ENCODE results near the gene UBE2L5. TPM values are rescaled to one million over a fixed set of nuclear protein-coding genes. Genes with fewer than 3 reads are reported as not detected.
A peak's percentile ranks its signal among the peaks of the same experiment; 100 is the strongest.
"Not testable (repeated sequence)": the region's sequence is repeated elsewhere in the genome, so short reads cannot be mapped to it uniquely, and the experiment has no call there.

Gene UBE2L5
- total RNA-seq, 2 experiments from 2014 or later, result not detected

DNA sequence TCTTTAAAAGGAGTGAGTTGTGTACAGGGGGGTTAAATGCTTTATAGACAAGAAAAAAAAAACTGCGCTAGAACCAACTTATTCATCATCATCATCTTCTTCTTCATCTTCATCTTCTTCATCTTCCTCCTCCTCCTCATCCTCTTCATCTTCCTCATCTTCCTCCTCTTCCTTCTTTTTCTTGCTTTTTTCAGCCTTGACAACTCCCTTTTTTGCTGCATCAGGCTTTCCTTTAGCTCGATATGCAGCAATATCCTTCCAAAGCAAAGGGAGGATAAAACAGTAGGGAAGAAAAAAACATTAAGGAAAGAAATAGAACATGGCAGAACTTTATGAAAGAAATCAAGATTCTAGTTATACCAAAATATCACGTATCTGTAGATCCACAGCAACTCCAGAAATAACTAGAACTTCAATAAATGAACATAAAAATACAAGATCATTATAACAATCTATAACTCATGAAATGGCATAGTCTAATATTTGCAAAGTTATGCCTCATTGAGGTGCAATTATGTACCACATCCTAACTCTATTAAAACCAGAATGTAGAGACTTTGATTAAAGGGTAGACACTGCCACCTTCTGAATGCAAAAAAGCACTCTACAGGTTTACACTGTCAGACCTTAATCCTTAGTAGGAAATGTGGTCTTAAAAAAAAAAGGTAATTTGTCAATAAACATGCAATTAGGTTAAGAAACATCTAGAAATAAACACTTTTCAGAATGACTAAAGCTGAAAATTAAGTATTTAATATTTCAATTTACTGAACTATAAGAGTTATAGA lies 39.2 kb downstream of the UBE2L5 start:
- intact Hi-C loops (cut with micrococcal nuclease), result loop anchor here (10.0 kb wide), 3 partner anchors 87 to 327 kb away; no protein-coding TSS in a partner anchor
- not testable (repeated sequence) for DNase-seq, ATAC-seq, H3K27me3 Mint-ChIP-seq, H3K9me3 Mint-ChIP-seq
- Mint-ChIP-seq H3K27ac (peak overlapping the region; percentile 73), H3K4me1 (ENCODE audit: low read depth) (peaks cover 38% of the 10 kb centered on the region), H3K4me3 (peak overlapping the region; percentile 32), H3K36me3 (ENCODE audit: low read depth) (peaks cover 48% of the 10 kb centered on the region)
- POLR2A ChIA-PET, result interaction anchor here (0.6 to 1.8 kb wide), 5 partner anchors 14 to 341 kb away, joined by 3 to 4 read pairs (median 4); no protein-coding TSS in a partner anchor
- CTCF ChIA-PET, result interaction anchor here (0.6 to 1.8 kb wide), 5 partner anchors 30 to 739 kb away, joined by 3 to 8 read pairs (median 5); partner anchors contain the start of gene B3GLCT
- TF ChIP-seq CTCF (IDR thresholded peaks at IDR 0.05), result peak; percentile 36

- intact Hi-C loops (cut with micrococcal nuclease), result loop anchor here (10.0 kb wide), 3 partner anchors 89 to 329 kb away; no protein-coding TSS in a partner anchor
Measured at GRCh38 chr13:30463787-30464495, 41.6 kb downstream of the UBE2L5 start.

DNA sequence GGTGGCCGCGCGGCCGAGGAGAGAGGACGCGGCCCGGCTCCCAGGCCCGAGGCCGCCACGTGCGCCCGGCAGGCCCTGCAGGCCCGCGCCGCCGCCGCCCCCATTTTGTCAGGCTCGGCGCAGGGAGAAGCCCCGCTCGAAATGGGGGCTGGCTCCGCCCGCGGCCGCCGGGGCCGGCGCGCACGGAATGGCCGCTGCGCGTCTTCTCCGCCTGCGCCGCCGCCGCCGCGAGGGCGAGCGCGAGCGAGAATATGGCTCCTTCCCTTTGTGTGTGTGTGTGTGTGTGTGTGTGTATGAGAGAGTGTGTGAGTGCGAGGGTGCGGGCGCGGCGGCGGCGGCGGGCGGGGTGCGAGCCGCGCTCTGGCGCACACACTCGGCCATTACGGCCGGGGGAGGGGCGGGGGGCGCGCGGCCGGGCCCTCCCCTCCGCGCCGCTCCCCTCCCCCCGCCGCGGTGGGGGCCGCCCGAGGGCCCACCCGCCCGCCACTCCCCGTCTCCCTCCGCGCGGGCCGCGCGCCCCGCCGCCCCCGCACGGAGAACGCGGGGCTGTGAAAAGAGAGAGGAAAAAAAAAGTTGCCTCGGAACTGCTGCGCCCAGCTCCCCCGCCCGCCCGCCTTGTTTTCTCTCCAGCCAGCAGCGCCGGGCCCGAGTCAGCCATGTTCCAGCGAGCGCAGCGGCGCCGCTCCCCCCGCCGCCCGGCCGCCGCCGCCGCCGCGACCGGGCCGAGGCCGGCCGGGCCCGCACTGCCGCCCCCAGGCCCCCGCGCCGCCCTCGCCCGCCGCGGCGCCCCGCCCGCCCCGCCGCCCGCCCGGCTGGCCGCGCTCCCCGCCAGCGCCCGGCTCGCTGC lies 42.4 kb downstream of the UBE2L5 start:
- no peak for TF ChIP-seq CTCF (IDR thresholded peaks at IDR 0.05)
- H3K4me1 Mint-ChIP-seq (ENCODE audit: low read depth), result peaks cover 27% of the 10 kb centered on the region
- H3K36me3 Mint-ChIP-seq (ENCODE audit: low read depth), result peaks cover 31% of the 10 kb centered on the region
- H3K9me3 Mint-ChIP-seq, result no peaks in the 10 kb centered on the region
- intact Hi-C loops (cut with micrococcal nuclease), result loop anchor here (5.0 to 10.0 kb wide), 4 partner anchors 90 to 330 kb away; partner anchors contain the start of gene USPL1
- peak overlapping the region; percentile 97 for H3K4me3 Mint-ChIP-seq
- POLR2A ChIA-PET, result interaction anchor here (0.6 to 5.5 kb wide), 21 partner anchors 9 to 1060 kb away, joined by 3 to 49 read pairs (median 4); partner anchors contain the start of gene USPL1
- peaks cover 1% of the 10 kb centered on the region for H3K27me3 Mint-ChIP-seq
- DNase-seq (peak; percentile 84), ATAC-seq (peak; percentile 40)
- peak overlapping the region; percentile 98 for H3K27ac Mint-ChIP-seq
- CTCF ChIA-PET, result no interaction called here

More at GRCh38 chr13:30463787-30464495, 41.6 kb downstream of the UBE2L5 start:
- ChIA-PET POLR2A (interaction anchor here (0.5 to 5.5 kb wide), 9 partner anchors 8 to 153 kb away, joined by 3 to 49 read pairs (median 4); partner anchors contain the start of gene USPL1), CTCF (no interaction called here)
- peak overlapping the region; percentile 98 for H3K27ac Mint-ChIP-seq
- peaks cover 32% of the 10 kb centered on the region for H3K4me1 Mint-ChIP-seq (ENCODE audit: low read depth)
- H3K4me3 Mint-ChIP-seq, result peak overlapping the region; percentile 97
- ATAC-seq (peak; percentile 18), DNase-seq (peak; percentile 84)
- no peaks in the 10 kb centered on the region for H3K9me3 Mint-ChIP-seq
- peaks cover 38% of the 10 kb centered on the region for H3K36me3 Mint-ChIP-seq (ENCODE audit: low read depth)
- peaks cover 1% of the 10 kb centered on the region for H3K27me3 Mint-ChIP-seq
- no peak for TF ChIP-seq CTCF (IDR thresholded peaks at IDR 0.05)

GRCh38 chr13:30465343-30465592 lies 43.0 kb downstream of the UBE2L5 start:
- peaks cover 28% of the 10 kb centered on the region for H3K36me3 Mint-ChIP-seq (ENCODE audit: low read depth)
- no peak overlapping the region for H3K27ac Mint-ChIP-seq

More at GRCh38 chr13:30465343-30465592, 43.0 kb downstream of the UBE2L5 start:
- no peak for DNase-seq
- POLR2A ChIA-PET, result interaction anchor here (0.7 to 5.5 kb wide), 19 partner anchors 13 to 1060 kb away, joined by 3 to 49 read pairs (median 5); partner anchors contain the start of gene USPL1
- intact Hi-C loops (cut with micrococcal nuclease), result loop anchor here (5.0 to 10.0 kb wide), 4 partner anchors 90 to 330 kb away; partner anchors contain the start of gene USPL1
- Mint-ChIP-seq H3K27me3 (peaks cover 1% of the 10 kb centered on the region), H3K4me3 (no peak overlapping the region), H3K9me3 (no peaks in the 10 kb centered on the region), H3K4me1 (ENCODE audit: low read depth) (peaks cover 25% of the 10 kb centered on the region)
- TF ChIP-seq CTCF (IDR thresholded peaks at IDR 0.05), result no peak
- CTCF ChIA-PET, result interaction anchor here (0.9 kb wide), 1 partner anchor 106 kb away, joined by 3 read pairs; no protein-coding TSS in a partner anchor
- no peak for ATAC-seq
